Stimulated activated CD8-positive, alpha-beta memory T cell treated with anti-CD3 and anti-CD28 coated beads, Interleukin-2, amount 100 ng/mL, for 1 hour (primary cell): ENCODE measurements around the gene MFNG.

Source experiments
- DNase-seq, 2 donors: peaks; one replicate each; pipeline ENCODE4 v3.0.0-alpha.2; 2020; ENCODE audit warnings: low read depth in 2 of 2

MFNG gene

DNA sequence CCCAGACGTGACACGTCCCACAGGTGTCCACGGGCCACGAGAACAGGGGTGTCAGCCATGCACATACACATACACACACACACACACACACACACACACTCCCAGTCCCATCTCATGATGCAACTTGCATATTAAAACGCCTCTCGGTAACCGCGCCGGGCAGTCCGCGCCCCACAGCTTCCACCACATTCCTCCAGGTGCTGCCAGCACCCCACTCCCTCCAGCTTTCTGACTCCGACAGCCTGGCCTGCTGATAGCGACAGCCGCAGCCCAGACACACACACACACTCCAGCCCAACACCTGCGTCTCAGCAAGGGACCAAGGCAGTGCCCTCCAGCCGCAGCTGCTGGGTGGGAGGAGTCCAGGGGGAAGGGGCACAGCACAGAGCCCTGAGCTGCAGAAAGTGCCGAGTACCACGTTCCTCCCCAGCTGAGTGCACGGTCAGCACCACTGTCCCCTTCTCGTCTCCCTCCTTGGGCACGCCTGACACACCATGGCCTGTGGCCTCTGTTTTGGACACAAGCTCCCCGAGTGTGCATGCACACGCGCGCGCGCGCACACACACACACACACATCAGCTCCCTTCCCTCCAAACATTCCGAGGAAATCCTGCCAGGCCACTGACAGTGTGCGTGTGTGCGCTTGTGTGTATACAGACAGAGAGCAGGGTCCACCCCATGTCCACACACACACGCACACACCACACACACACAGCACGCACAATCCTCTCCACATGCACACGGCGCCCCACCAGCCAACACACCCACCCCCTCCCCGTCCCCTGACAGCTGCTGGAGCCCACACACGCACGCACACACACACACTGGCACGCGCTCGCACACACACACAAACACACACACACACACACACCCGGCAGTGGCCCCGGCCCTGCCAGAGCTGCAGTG is 60.1 kb downstream of the MFNG start:
- DNase-seq = no peak

DNA sequence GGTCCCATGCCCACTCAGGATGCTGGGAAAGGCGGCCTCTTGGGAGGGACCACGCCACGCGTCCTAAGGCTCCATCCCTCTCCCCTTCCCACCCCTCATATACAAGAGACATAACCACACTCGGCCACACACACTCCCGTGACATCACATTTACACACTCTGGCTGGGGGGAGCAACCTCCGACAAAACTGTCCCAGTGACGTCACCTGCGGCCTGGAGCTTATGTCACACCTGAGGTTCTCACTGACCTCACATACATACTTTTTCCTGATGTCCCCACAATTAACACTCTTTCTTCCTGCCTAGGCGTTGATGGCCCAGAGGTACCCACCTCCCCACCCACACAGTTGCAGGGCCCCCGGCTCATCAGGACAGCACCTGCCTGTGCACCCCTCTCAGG is 60.8 kb downstream of the MFNG start:
- DNase-seq = no peak

DNA sequence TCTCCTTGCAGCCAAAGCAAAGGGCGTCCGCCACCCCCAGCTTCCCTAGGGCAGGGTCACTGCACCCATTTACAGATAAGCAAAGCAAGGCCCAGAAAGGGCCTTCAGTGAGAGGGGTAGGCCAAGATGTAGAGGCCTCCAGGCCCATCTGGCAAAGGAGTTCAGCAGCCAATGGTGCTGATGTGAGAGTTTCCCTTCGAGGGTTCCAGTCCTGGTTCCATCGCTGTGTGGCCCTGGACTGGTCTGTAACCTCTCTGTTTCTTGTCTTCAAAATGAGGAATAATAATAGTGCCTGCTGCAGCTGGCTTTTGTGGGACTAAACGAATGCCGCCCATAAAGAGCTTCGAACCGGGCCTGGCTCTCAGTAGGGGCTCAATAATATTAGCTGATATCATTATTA is 62.9 kb downstream of the MFNG start:
- DNase-seq = no peak

DNA sequence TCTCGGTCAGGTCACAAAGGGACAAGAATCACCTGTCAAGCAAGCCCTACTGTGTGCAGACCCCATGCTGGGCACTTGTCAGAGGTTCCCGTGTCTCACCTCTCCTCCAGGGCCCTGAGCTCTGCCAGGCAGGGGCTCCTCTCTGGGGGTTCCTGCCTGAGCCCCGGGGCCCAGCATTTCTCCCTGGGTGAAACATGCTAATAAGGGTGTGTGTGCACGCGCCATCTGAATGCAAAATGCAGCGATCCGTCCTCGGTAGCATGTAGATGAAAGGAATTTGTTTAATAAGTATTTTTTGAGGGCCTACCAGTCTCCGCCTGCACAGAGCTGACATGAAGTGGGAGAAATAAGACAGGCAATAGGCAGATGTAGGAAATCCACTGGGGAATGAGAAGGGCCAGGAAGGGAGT is 64.7 kb downstream of the MFNG start:
- no peak for DNase-seq

DNA sequence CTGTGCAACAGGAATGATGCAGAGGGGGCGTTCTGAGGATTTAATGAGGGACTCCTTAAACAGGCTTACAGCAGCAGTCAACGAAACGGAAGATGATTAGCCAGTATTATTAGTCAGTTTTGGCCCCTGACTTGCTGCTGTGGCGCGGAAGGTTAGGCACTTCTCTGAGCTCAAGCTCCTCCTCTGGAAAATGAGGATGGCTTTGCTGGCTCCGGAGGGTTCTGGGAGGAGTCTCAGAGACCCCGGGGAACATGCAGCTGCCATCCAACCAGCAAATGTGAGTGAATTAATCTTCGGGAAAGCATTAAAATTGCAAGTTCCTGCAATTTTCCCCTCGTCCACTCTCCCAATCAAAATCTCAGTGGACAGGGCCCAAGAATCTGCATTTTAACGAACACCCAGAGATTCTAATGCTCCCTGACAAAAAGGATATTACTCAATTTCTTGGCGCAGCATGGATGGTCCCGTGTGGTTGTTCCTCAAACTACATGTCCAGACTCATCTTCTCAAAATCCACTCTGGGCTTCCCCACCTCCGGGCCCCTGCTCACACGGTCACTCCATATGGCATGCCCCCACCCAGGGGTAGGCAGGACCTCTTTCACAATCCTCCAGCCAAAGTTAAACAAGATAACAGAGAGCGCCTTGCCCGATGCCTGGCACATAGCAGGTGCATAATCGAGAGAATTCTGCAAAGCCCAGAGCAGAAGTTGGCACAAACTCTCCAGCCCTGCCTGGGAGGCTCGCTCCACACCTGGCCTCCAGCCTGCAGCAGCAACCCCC is 65.3 kb downstream of the MFNG start:
- DNase-seq = no peak

DNA sequence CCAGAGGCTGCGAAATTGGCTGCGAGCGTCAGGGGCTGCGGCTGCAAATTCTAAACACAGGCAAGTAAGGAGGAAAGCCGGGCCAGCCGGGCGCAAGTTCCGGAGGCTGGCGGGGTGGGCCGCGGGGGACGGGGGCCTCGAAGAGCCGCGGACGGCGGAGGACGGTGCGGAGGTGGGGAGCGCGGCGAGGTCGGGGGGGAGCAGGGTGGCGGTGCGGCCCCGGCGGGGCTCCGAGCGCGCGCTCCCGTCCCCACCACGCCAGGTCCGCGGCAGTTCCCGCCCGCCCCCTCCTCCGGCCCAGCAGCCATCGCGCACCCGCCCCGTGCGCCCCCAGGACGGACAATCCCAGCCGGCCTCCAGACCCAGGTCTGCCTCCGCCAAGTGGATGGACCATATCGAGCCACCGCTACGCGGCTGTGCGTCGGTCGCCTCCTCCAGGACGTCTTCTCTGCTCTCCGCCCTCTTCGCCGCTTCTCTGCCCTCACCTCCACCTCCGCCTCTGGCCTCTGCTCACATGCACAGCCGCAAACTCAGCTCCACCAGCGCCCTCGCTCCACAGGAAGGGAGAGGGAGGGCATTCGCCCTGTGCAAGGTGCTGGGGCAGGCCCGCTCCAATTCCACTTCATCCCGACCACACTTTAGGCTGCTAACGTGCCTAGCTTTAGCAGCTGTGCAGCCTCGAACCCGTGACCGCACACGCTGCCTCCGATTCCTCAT is 66.1 kb downstream of the MFNG start:
- no peak for DNase-seq

DNA sequence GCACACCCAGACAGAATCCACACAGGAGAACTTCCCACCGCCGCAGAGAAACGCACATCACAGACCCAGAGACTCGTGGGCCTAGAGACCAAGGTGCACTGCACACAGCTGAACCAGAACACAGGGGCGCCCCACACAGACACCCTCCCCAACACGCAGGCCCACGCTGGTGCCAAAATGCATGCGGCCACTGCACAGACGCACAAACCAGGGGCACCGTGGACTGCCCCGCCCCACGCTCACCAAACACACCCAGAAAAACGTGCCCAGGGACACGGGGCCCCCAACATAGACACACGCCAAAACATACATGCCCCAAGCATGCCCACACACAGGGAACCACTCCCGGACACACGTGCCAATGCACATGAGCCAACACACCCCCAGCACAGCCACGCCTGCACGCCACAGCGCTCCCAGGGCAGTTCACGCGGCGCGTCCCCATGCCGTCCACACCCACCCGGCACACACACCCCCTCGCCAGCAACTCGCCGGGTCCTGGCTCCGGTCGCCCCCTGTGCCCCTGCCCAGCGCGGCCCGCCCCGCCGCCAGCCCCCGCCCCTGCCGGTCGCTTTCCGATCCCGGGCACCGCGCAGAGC is 66.7 kb downstream of the MFNG start:
- DNase-seq = no peak
